Esophagus muscularis mucosa (tissue), 3 donors: Measurements from ENCODE around the gene SRP14.

Source experiments
- POLR2A ChIP-seq: fragments of 450-650 bp; IDR thresholded peaks from one replicate; pipeline ENCODE4 v1.6.1; 2017; ENCODE audit warnings: antibody characterized with exemption, moderate library complexity, mild to moderate bottlenecking, low read depth
- POLR2AphosphoS5 ChIP-seq, 2 donors: sonication (generic); formaldehyde crosslinking; IDR thresholded peaks; one replicate each; pipeline ENCODE4 v1.6.1; 2017; ENCODE audit warnings: antibody characterized with exemption in 2 of 2
- TF ChIP-seq, protein P1 (sequence below), 3 experiments: fragments of 200-600 bp in 2 of 3; fragments of 450-650 bp in 1 of 3; sonication (generic) in 2 of 3; IDR thresholded peaks; one replicate each; pipeline ENCODE4 v1.5.1; 2017 to 2019; ENCODE audit warnings: antibody characterized with exemption in 3 of 3, mild to moderate bottlenecking in 2 of 3, moderate library complexity in 1 of 3

DNA sequence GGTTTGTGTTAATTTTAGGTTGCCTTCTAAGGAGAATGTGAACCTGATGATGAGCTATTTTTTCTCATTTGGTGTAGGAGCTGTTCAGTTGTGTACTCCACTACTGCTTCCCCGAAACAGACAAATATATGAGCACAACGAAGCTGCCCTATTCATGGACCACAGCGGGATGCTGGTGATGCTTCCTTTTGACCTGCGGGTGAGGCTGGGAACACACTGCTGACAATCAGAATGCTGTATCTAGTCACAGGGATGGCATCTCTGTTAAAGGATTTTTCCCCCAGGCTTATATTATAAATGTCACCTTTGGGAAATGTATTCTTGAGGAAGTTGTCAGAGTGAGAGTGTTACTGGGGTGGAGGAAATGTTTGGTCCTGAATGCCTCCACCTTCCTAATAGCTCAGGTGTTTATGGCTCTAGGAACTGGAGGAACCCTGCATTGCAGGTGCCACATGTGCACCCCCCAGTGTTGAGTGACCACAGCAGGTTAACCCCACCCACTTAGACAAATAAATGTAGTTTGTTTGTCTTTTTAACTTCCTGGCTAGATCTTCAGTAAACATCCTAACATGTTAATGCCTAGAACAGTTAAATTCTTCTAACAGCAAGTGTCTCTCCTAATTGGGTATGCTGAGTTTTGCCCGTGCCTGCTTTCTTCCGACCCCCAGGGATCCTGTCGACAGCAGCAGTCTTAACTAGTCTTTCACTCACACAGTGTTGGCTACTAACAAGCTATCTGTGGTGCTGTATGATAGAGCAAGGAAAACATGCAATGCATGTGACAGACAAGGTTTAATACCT lies 35.7 kb downstream of the SRP14 start:
- TF ChIP-seq POLR2A (no peak), POLR2AphosphoS5 (IDR thresholded peaks at IDR 0.05) (no peak)
- TF ChIP-seq, protein P1, sequence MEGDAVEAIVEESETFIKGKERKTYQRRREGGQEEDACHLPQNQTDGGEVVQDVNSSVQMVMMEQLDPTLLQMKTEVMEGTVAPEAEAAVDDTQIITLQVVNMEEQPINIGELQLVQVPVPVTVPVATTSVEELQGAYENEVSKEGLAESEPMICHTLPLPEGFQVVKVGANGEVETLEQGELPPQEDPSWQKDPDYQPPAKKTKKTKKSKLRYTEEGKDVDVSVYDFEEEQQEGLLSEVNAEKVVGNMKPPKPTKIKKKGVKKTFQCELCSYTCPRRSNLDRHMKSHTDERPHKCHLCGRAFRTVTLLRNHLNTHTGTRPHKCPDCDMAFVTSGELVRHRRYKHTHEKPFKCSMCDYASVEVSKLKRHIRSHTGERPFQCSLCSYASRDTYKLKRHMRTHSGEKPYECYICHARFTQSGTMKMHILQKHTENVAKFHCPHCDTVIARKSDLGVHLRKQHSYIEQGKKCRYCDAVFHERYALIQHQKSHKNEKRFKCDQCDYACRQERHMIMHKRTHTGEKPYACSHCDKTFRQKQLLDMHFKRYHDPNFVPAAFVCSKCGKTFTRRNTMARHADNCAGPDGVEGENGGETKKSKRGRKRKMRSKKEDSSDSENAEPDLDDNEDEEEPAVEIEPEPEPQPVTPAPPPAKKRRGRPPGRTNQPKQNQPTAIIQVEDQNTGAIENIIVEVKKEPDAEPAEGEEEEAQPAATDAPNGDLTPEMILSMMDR (IDR thresholded peaks at IDR 0.05) = no peak
